Spleen (tissue), 13 donors: ENCODE results near the gene NKX2-2. TPM values are rescaled to one million over a fixed set of nuclear protein-coding genes. Genes with fewer than 3 reads are reported as not detected.
A peak's percentile ranks its signal among the peaks of the same experiment; 100 is the strongest.

ENCODE experiments used
- DNase-seq: peaks from one replicate; pipeline ENCODE4 v3.0.0-alpha.2; 2020
- H3K27ac ChIP-seq, 8 donors: fragments of 200-600 bp; sonication (generic) in 7 of 8; 1 replicate in 4 of 8; 2 replicates in 4 of 8; pipeline versions ENCODE4 v1.5.0 to v1.8.0; 2016 to 2021; ENCODE audit warnings: inconsistent platforms in 4 of 8, mild to moderate bottlenecking in 4 of 8, moderate library complexity in 1 of 8
- H3K27me3 ChIP-seq, 7 donors: fragments of 200-600 bp; sonication (generic) in 6 of 7; replicated peaks in 1 of 7; 1 replicate in 4 of 7; 2 replicates in 3 of 7; pipeline versions ENCODE4 v1.5.0 to v1.8.0; 2016 to 2021; ENCODE audit warnings: inconsistent platforms in 3 of 7, mild to moderate bottlenecking in 1 of 7
- H3K36me3 ChIP-seq, 6 donors: fragments of 200-600 bp; sonication (generic) in 5 of 6; 1 replicate in 4 of 6; 2 replicates in 2 of 6; pipeline versions ENCODE4 v1.5.0 to v1.8.0; 2016 to 2021; ENCODE audit warnings: inconsistent platforms in 2 of 6
- H3K4me1 ChIP-seq, 6 donors: fragments of 200-600 bp; sonication (generic) in 5 of 6; 1 replicate in 3 of 6; 2 replicates in 3 of 6; pipeline versions ENCODE4 v1.5.0 to v1.8.0; 2016 to 2021; ENCODE audit warnings: inconsistent platforms in 3 of 6
- H3K4me3 ChIP-seq, 8 donors: fragments of 200-600 bp; sonication (generic) in 7 of 8; 1 replicate in 4 of 8; 2 replicates in 4 of 8; pipeline versions ENCODE4 v1.5.0 to v1.8.0; 2016 to 2021; ENCODE audit warnings: inconsistent platforms in 4 of 8, mild to moderate bottlenecking in 4 of 8, moderate library complexity in 2 of 8
- H3K9me3 ChIP-seq, 8 donors: fragments of 200-600 bp; sonication (generic) in 7 of 8; 1 replicate in 4 of 8; 2 replicates in 4 of 8; pipeline versions ENCODE4 v1.5.0 to v1.8.0; 2016 to 2021; ENCODE audit warnings: inconsistent platforms in 4 of 8
- POLR2A ChIP-seq, 3 donors: fragments of 450-650 bp; IDR thresholded peaks; one replicate each; pipeline ENCODE4 v1.5.1; 2017; ENCODE audit warnings: antibody characterized with exemption in 3 of 3, mild to moderate bottlenecking in 1 of 3
- POLR2AphosphoS5 ChIP-seq, 3 donors: sonication (generic); formaldehyde crosslinking; IDR thresholded peaks; one replicate each; pipeline ENCODE4 v1.5.1; 2017; ENCODE audit warnings: antibody characterized with exemption in 3 of 3
- WGBS, 5 donors: extraction: QIAGEN DNeasy Blood & Tissue Kit in 3 of 5; methylation state at CpG; one replicate each; pipeline versions ENCODE4 v1.1.5 to v1.1.7; 2013 to 2018; 5-methylcytosine and 5-hydroxymethylcytosine counted together
- intact Hi-C: fragments of 100-400 bp; cut with DNase I; formaldehyde crosslinking; loops from one replicate; pipeline ENCODE4 v1.15.0; 2023; ENCODE audit warnings: low total_unique reads
- long read RNA-seq, 2 donors: transcript quantifications; one replicate each; lab custom pipeline, GENCODE V29; 2026
- polyA plus RNA-seq, 3 donors: library from polyadenylated mRNA; stranded (reverse); fragments of 200-250 nt; gene quantifications; one replicate each; pipeline ENCODE4 v1.2.1, GENCODE V29; 2013
- total RNA-seq, 7 donors: library from RNA; depleted of rRNA in 3 of 7; stranded (reverse); fragments of >200 nt in 3 of 7; fragmentation: NEBNext Ultra II Directional in 4 of 7; extraction: Animal tissue kit (Norgen Biotek cat#: 25700) in 4 of 7; gene quantifications; one replicate each; pipeline versions ENCODE4 v1.1.0 to v1.2.1, GENCODE V29; 2016 to 2021
- TF ChIP-seq, protein P1 (sequence below), 11 experiments: fragments of 200-600 bp in 7 of 11; fragments of 450-650 bp in 4 of 11; sonication (generic) in 4 of 11; IDR thresholded peaks in 8 of 11; conservative IDR thresholded peaks in 3 of 11; 1 replicate in 7 of 11; 2 replicates in 4 of 11; pipeline versions ENCODE4 v1.4.0 to v1.8.0; 2016 to 2021; ENCODE audit warnings: antibody characterized with exemption in 11 of 11, inconsistent platforms in 4 of 11, mild to moderate bottlenecking in 1 of 11
- donor health status: healthy with polysubstance abuse.
- donor health status: DM: no; HTN: no; CAD: no; lungs with moderate emphysema.
- donor health status: DM: no; HTN: no; CAD: no.
- donor health status: Bipolar disorder and iron deficiency.
- donor health status: healthy.
- donor health status: DM: no; HTN: no; CAD: no.
- donor health status: DM: yes; HTN: yes; CAD: no.

The NKX2-2 gene
- not detected for total RNA-seq
- polyA plus RNA-seq = under 1 TPM in 1 of 3 donors, not detected in 2; 0.03 TPM
- long read RNA-seq, donor 1 = 0 reads
- long read RNA-seq, donor 2 = 0 reads

GRCh38 chr20:21513881-21514540, at the start of gene NKX2-2:
TSS of gene NKX2-2 (minus strand) at chr20:21514064. CDS start at chr20:21513669, 395 bp downstream.
- H3K9me3 ChIP-seq = no peaks in the 10 kb centered on the region
- H3K4me1 ChIP-seq = peaks cover 32 to 89% (median 74%) of the 10 kb centered on the region in 6 donors
- no peaks in the 10 kb centered on the region for H3K36me3 ChIP-seq
- intact Hi-C loops = no loop called here
- DNase-seq = no peak
- no peak within 1 kb of the TSS for H3K27ac ChIP-seq
- TF ChIP-seq POLR2AphosphoS5 (IDR thresholded peaks at IDR 0.05) (no peak), POLR2A (IDR thresholded peaks at IDR 0.05) (no peak)
- TF ChIP-seq, protein P1, sequence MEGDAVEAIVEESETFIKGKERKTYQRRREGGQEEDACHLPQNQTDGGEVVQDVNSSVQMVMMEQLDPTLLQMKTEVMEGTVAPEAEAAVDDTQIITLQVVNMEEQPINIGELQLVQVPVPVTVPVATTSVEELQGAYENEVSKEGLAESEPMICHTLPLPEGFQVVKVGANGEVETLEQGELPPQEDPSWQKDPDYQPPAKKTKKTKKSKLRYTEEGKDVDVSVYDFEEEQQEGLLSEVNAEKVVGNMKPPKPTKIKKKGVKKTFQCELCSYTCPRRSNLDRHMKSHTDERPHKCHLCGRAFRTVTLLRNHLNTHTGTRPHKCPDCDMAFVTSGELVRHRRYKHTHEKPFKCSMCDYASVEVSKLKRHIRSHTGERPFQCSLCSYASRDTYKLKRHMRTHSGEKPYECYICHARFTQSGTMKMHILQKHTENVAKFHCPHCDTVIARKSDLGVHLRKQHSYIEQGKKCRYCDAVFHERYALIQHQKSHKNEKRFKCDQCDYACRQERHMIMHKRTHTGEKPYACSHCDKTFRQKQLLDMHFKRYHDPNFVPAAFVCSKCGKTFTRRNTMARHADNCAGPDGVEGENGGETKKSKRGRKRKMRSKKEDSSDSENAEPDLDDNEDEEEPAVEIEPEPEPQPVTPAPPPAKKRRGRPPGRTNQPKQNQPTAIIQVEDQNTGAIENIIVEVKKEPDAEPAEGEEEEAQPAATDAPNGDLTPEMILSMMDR (IDR thresholded peaks at IDR 0.05 in 8 of 11, conservative IDR thresholded peaks at IDR 0.05 in 3 of 11) = no peak
- 4 to 7% (median 6%) methylated on average over 45 of the region's 45 CpGs for WGBS, 5 donors
- H3K27me3 ChIP-seq = peaks cover 18 to 100% (median 100%) of the 10 kb centered on the region in 7 donors
- H3K4me3 ChIP-seq = peak within 1 kb of the TSS in 6 of 8 donors; percentile 16 to 65 (median 27)

DNA sequence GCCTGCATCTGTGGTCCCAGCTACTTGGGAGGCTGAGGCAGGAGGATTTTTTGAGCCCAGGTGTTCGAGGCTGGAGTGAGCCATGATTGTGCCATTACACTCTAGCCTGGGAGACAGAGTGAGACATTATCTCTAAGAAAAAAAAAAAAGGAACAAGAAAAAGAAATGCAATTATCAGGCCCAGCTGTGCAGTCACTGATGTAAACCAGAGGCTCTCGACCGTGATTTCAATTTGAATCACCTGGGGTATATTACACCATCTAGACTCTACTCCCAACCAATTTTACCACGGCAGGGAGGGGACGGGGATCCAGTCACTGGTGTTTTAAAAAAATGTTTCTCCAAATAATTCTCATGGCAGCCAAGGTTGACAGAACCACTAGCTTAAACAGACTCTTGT, 48.8 kb upstream of the NKX2-2 start:
- DNase-seq = no peak
- H3K27me3 ChIP-seq = peaks cover 0 to 70% (median 0%) of the 10 kb centered on the region in 7 donors
- intact Hi-C loops = no loop called here
- no peak for TF ChIP-seq POLR2AphosphoS5 (IDR thresholded peaks at IDR 0.05)
- TF ChIP-seq, protein P1 (IDR thresholded peaks at IDR 0.05 in 8 of 11, conservative IDR thresholded peaks at IDR 0.05 in 3 of 11) = no peak
- no peak for TF ChIP-seq POLR2A (IDR thresholded peaks at IDR 0.05)
- WGBS, 5 donors = 75 to 79% (median 76%) methylated on average over 5 of the region's 5 CpGs
- H3K36me3 ChIP-seq = no peaks in the 10 kb centered on the region
- H3K27ac ChIP-seq = no peak overlapping the region
- H3K9me3 ChIP-seq = peaks cover 0 to 5% (median 0%) of the 10 kb centered on the region in 8 donors
- no peak overlapping the region for H3K4me3 ChIP-seq
- H3K4me1 ChIP-seq = no peaks in the 10 kb centered on the region

- DNase-seq = no peak
- no peaks in the 10 kb centered on the region for H3K4me1 ChIP-seq
- H3K27me3 ChIP-seq = peaks cover 0 to 58% (median 0%) of the 10 kb centered on the region in 7 donors
- H3K9me3 ChIP-seq = peaks cover 0 to 5% (median 0%) of the 10 kb centered on the region in 8 donors
- no peak for TF ChIP-seq POLR2A (IDR thresholded peaks at IDR 0.05)
- no peak for TF ChIP-seq POLR2AphosphoS5 (IDR thresholded peaks at IDR 0.05)
- intact Hi-C loops = no loop called here
- 58 to 81% (median 76%) methylated on average over 7 of the region's 7 CpGs for WGBS, 5 donors
- H3K36me3 ChIP-seq = no peaks in the 10 kb centered on the region
- H3K4me3 ChIP-seq = peak overlapping the region in 1 of 8 donors; percentile 4
- H3K27ac ChIP-seq = no peak overlapping the region
Measured at GRCh38 chr20:21559305-21559704, 45.4 kb upstream of the NKX2-2 start.

DNA sequence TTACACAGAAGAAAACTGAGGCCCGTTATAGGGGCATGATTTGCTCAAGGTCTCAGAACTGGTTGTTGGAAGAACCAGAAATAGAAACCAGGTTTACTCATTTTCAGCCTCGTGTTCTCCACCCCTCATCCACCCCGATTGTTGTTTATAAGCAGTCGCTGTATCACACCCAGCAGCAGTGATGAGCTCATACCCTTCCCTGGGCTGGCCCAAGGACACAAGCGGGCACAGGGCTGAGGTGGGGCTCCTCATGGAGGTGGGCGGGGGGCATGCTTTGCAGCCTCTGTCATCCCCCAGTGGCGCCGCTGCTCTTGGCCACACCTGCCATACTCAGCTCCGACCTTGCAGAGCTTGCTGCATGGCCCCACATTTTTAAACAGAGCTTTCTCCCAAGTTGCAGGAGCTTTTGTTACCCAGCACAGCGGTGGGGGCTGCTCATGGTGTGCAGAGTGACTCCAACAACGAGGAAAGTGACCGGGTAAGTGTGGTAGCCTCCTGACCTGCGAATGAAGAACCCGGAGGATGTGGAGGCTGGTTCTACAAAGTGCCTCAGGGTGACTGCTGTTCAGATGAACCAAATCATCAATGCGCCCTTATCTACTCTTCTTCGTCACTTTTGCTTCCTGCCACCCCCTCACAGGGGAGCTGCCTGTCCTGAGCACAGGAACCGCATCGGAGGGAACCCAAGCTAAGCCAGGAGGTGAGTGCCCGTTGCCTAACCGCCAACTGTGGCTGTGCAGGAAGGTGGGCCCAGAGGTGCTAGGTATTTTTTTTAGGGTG, 43.6 kb upstream of the NKX2-2 start:
- intact Hi-C loops = no loop called here
- H3K9me3 ChIP-seq = no peaks in the 10 kb centered on the region
- peaks cover 0 to 56% (median 5%) of the 10 kb centered on the region in 7 donors for H3K27me3 ChIP-seq
- no peaks in the 10 kb centered on the region for H3K36me3 ChIP-seq
- no peaks in the 10 kb centered on the region for H3K4me1 ChIP-seq
- TF ChIP-seq, protein P1 (IDR thresholded peaks at IDR 0.05 in 8 of 11, conservative IDR thresholded peaks at IDR 0.05 in 3 of 11) = no peak
- TF ChIP-seq POLR2AphosphoS5 (IDR thresholded peaks at IDR 0.05) = peak in 2 of 3 donors; percentile 16 to 23
- peak overlapping the region in 1 of 8 donors; percentile 34 for H3K4me3 ChIP-seq
- DNase-seq = no peak
- 73 to 87% (median 83%) methylated on average over 20 of the region's 20 CpGs for WGBS, 5 donors
- peak overlapping the region in 2 of 8 donors; percentile 8 to 46 for H3K27ac ChIP-seq
